NCI-H1436 (cell line): ENCODE results near the gene TMLHE.
"Not testable (repeated sequence)": the region's sequence is repeated elsewhere in the genome, so short reads cannot be mapped to it uniquely, and the experiment has no call there.

ENCODE experiments used
- DNase-seq: peaks from one replicate; lab custom pipeline; 2025; lab: John Stamatoyannopoulos, UW

TMLHE gene

GRCh38 chrX:155612312-155613224 lies at the start of gene TMLHE, which contains the start of gene SPRY3:
TMLHE (minus strand) TSS chrX:155612952; CDS start chrX:155545276, 67,676 bp downstream.
SPRY3 (plus strand) TSS chrX:155612586.
- peak; percentile 66 for DNase-seq

GRCh38 chrX:155662282-155662681 lies 49.5 kb upstream of the TMLHE start:
- no peak for DNase-seq

GRCh38 chrX:155645180-155645579 lies 32.4 kb upstream of the TMLHE start:
- DNase-seq = no peak

- DNase-seq = no peak
These were observed 30.5 kb upstream of the TMLHE start for GRCh38 chrX:155643240-155643639.

- DNase-seq = not testable (repeated sequence)
These were observed 28.6 kb upstream of the TMLHE start for GRCh38 chrX:155641371-155641770.

GRCh38 chrX:155637714-155638113 lies 25.0 kb upstream of the TMLHE start:
- no peak for DNase-seq

- not testable (repeated sequence) for DNase-seq
These were observed 22.3 kb upstream of the TMLHE start for GRCh38 chrX:155635019-155635418.

- DNase-seq = no peak
These were observed 19.8 kb upstream of the TMLHE start for GRCh38 chrX:155632431-155633100.

GRCh38 chrX:155620110-155620509 lies 7.4 kb upstream of the TMLHE start:
- not testable (repeated sequence) for DNase-seq

GRCh38 chrX:155615938-155616337 lies 3.2 kb upstream of the TMLHE start:
- no peak for DNase-seq

- no peak for DNase-seq
These were observed 1.3 kb upstream of the TMLHE start for GRCh38 chrX:155613927-155614559.

- no peak for DNase-seq
These were observed 1.4 kb downstream of the TMLHE start for GRCh38 chrX:155611302-155611701.

- no peak for DNase-seq
These were observed 19.8 kb downstream of the TMLHE start for GRCh38 chrX:155592981-155593380.

GRCh38 chrX:155592331-155592730 lies 20.4 kb downstream of the TMLHE start:
- no peak for DNase-seq

- DNase-seq = no peak
These were observed 35.1 kb downstream of the TMLHE start for GRCh38 chrX:155577682-155578081.

GRCh38 chrX:155563099-155563498 lies 49.7 kb downstream of the TMLHE start:
- no peak for DNase-seq

GRCh38 chrX:155544881-155545280 lies 67.9 kb downstream of the TMLHE start:
- DNase-seq = no peak

GRCh38 chrX:155535866-155536265 lies 76.9 kb downstream of the TMLHE start:
- no peak for DNase-seq

GRCh38 chrX:155534800-155535199 lies 78.0 kb downstream of the TMLHE start:
- no peak for DNase-seq

GRCh38 chrX:155527023-155527422 lies 85.7 kb downstream of the TMLHE start:
- not testable (repeated sequence) for DNase-seq

- DNase-seq = no peak
These were observed 98.5 kb downstream of the TMLHE start for GRCh38 chrX:155514225-155514624.

- DNase-seq = no peak
These were observed 107.5 kb downstream of the TMLHE start for GRCh38 chrX:155505296-155505695.

GRCh38 chrX:155495134-155495533 lies 117.6 kb downstream of the TMLHE start:
- DNase-seq = not testable (repeated sequence)
